ENCODE measurements around the gene GRIP1.

DNA sequence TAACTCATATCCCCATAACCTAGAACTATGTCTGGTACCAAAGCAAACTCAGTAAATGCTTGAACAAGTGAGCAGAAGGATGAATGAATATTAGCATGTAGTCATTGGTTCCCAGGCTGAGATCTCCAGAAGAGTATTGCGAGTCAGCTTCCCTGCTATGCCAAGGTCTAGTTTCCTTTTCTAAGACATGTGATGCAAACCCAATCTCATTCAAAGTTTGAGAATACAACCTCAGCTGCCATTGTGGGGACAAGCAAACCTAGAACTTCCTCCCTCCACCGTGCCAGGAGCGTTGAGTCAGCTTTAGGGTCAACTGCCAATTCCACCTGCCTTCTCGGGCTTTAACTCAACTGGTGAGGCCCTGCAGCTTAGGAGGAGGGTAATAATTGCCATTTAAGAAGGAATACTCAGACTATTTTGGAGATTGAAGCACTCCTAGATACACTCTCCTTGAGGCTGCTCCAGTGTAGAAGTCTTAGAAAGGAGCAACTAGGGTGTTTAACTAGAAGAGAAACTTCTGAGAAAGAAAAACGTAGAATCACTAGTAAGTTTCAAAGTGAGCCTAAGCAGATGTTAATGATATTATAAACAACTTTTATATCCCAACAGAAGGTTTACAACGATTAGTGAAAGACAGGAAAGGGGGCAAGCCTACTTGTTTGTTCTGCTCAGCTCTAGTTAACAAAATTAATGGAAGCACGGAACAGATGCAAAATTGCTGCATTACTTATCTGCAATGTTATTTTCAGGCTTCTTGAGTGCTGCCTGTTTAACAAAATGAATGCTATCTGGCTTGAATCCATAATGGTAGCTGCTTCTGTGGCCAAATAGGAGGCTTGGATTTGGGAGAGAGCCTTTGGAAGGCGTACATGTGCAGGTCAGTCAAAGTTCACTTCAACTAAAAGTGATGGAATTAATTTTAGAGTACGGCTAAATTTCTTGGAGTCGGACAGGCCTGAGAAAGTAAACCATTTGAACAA is 279.7 kb downstream of the GRIP1 start:
- TF ChIP-seq, protein P1, sequence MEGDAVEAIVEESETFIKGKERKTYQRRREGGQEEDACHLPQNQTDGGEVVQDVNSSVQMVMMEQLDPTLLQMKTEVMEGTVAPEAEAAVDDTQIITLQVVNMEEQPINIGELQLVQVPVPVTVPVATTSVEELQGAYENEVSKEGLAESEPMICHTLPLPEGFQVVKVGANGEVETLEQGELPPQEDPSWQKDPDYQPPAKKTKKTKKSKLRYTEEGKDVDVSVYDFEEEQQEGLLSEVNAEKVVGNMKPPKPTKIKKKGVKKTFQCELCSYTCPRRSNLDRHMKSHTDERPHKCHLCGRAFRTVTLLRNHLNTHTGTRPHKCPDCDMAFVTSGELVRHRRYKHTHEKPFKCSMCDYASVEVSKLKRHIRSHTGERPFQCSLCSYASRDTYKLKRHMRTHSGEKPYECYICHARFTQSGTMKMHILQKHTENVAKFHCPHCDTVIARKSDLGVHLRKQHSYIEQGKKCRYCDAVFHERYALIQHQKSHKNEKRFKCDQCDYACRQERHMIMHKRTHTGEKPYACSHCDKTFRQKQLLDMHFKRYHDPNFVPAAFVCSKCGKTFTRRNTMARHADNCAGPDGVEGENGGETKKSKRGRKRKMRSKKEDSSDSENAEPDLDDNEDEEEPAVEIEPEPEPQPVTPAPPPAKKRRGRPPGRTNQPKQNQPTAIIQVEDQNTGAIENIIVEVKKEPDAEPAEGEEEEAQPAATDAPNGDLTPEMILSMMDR (IDR thresholded peaks at IDR 0.05; ENCODE audit: low read depth, low read length, poor library complexity, severe bottlenecking) = no peak
- TF ChIP-seq EZH2phosphoT487 (IDR thresholded peaks at IDR 0.05; ENCODE audit: borderline replicate concordance, low read length) = no peak
